Right forelimb (tissue), 1 donor: ENCODE data around the gene MTCL1.
"Not testable (repeated sequence)": the region's sequence is repeated elsewhere in the genome, so short reads cannot be mapped to it uniquely, and the experiment has no call there.

Experiments used
- DNase-seq: peaks from one replicate; pipeline ENCODE4 v3.0.0-alpha.2; 2018

MTCL1 gene

DNA sequence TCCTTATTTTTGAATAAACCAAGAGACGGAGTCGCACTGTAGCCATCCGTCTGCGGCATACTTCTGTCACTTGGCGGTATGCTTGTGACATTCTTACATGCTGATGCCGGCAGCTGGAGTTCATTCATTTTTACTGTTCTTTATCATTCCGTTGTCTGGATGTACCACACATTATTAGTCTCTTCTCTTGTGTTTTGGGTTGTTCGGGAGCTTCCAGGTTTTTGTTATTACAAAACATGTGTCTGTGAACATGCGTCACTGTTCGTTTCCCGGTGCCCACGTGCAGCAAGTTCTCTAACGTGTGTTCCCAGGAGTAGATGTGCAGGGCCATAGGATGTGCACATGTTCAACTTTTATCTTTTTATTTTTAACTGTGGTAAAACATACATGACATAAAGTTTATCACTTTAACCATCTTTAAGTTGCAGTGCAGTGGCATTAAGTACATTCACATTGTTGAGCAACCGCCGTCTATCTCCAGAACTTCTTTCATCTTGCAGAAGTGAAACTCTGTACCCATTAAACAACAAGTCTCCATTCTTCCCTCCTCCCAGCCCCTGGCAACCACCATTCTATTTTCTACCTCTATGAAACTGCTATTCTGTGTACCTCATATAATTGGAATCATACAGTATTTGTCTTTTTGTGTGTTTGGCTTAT, 40.1 kb downstream of the MTCL1 start:
- DNase-seq = no peak

DNA sequence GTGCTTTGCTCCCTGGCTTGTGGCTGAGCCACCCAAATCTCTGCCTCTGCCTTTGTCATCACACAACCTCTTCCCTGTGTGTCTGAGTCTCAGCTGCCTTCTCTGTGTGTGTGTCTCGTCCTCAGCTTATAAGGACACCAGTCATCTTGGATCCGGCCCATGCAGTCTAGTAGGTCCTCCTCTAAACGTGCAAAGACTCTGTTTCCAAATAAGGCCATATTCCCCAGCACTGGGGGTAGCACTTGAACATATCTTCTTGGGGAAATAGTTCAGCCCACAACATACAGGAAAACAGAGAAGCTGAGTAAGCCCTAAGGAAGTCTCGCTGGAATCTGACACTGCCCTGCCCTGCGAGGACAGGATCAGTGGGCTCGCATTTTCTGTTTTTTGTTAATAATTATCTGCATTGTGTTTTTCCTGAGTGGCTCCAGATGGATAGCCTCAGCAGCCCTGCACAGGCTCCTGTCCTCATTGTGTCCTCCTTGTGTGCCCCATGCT, 42.1 kb downstream of the MTCL1 start:
- DNase-seq = no peak

DNA sequence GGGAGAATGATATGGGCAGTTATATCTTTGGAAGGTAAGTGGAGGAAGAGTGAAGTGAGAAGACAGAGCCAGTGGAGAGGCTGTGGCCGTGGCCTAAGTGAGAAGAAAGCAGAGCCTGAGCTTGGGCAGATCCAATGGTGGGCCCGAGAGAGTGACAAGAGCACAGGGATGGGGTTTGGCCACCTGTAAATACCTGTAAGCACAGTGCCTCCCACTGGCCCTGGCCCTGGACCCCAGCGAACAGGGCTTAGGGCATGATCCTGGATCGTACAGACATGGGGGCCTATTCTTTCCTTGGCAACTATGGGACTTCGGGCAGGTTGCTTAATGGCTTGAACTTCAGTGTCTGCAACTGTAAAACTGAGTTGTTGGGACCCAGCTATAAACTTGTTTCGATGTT, 44.1 kb downstream of the MTCL1 start:
- no peak for DNase-seq

DNA sequence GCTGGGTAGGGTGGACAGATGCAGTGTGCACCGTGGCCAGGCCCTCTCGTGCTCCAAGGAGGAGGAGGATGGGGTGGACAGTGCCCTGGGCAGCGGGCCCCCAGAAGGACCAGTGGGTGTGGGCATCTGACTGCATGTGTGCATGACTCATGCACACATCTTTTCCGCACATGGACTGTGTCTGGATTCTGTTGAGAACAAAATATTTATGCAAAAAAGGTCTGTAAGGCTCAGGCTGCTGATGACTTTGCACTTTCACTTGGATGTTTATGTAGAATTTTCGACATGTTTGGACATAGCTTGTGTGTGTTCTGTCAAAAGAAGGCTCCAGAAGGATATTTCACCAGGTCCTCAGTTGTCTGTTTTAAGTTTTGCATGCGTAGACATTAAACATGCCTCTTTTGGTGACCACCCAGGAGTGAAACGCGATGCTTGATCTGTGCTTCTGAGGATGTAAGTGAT, 45.6 kb downstream of the MTCL1 start:
- DNase-seq = no peak

DNA sequence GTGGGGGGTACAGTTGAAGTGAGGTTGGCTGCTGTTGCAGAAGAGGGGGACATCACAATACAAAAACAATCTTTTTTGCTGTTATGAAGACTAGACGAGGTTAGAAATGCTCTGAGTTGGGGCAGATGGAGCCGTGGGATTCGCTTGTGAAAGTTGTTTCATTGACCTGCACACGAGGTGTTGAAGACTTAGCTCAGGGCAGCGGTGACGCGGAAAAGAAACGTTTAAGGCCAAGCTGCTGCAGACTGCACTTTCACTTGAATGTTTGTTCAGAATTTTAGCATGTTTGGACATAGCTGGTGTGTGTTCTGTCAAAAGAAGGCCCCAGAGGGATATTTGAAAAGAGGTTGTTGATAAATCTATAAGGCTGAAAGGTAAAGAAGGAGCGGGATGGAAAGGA, 46.3 kb downstream of the MTCL1 start:
- no peak for DNase-seq

DNA sequence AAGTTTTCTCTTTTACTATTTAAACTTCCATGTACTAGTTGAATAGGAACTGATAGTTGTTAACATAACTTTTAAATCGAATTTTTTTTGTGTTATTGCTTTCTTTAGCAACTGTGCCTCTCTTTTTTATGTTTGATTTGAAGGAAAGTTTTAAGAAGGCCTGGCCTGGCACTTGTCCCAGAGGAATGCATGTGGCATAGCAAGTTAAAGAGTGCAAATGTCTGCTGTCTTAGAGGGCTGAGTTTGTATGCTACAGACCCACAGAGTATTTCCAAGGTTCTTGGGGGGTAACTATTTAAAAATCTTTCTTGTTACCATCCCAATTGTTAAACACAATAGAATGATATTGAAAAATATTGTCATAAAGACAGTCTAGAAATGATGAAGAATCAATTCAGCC, 47.0 kb downstream of the MTCL1 start:
- no peak for DNase-seq

DNA sequence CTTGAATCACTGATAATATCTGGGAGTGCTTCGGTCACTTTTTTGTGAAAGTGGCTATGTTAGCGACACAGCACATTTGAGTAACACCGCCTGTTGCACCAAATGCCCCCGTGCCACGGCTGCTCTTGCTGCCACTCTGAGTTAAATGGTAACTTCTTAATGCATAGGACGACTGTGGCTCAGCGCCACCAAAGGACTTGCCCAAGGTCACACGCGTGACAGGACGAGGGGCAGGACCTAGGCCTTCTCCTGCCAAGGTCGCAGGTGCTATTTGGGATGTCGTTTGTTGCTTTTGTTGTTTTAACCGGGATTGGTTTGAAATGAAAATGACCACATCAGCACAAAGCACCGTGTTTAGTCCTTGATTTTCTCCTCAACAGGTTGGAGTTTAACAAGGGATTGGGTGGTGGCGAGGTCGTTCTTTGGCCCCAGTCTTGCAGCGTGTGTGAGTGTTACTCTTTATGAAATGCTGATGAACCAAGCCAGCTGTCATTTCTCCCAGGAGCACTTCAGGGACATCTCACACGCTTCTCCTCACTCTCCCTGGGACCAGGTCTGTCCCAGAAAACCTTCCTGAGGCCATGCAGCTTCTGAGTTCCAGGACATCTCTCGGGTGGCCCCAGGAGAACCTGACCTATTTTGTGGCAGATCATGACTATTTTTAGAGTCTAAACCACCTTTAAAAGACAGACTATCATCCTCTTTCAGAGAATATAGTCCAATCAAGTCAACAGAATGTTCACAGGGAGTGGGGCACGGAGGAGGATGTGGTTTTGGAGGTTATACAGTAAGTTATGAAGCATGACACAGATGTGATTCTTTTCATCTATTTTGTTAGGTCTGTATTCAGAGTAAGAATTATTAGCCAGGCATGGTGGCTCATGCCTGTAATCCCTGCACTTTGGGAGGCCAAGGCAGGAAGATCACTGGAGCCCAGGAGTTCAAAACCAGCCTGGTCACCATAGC, 49.9 kb downstream of the MTCL1 start:
- DNase-seq = no peak

DNA sequence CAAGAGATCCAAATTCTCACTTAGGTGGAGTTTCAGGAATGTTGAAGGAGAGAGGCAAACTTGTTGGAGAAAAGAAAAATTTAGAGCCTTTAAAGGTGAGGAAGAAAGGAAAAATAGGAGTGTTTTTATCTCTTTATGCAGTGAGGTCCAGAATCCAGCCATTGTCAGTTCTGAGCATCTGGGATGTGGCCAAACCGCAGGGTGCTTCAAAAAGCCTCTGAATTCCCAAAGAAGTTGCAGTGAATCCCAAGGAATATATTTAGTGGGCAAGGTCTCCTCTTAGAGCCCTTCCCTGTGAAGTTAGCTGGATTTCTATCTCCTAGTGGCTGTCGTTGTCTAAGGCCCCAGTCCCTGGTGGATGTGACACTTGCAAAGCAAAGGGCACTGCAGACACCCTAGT, 51.2 kb downstream of the MTCL1 start:
- DNase-seq = no peak

DNA sequence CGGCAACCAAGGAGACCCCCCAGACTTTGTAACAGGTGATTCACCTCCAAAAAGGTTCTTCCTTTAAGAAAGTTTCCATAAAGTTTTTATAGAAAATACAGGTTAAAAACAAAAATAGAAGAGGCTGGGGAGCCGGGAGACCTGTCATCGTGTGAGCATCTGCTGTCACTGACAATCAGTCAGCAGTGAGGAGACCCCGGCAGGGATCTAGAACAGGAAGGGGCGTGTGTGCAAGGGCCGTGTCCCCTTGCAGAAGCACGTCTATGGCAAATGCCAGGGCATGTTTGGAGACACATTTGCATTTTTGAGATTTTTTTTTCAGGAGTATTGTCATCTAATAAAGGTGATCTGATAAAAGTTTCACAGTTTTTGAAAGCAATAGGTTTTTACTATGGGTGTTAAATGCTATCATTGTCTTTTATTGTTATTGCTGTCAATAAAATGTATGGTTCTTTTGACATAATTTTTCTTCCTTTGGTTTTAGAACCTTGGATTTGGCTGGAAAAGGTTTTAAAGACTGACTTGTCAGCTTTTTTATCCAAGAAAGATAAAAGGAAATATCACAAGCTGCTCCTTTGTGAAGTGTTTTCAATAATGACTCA, 52.1 kb downstream of the MTCL1 start:
- DNase-seq = no peak

DNA sequence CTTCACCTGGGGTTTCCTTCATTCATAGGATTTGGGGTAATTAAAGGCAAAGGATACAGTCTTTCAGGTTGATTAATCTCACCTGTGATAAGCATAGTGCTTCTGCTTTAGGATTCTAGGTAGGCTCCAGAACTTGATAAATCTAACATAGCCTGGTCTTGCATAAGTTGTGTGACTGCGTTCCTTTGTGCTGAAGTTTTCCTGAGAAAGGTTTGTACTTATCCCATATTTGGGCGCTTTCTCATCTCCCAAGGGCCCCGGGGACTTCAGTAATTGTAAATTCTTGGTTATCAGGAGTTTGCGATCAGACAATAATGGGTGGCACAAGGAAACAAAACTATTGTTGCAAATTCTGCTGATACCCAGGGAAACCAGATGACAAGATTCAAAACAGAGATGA, 53.1 kb downstream of the MTCL1 start:
- no peak for DNase-seq

DNA sequence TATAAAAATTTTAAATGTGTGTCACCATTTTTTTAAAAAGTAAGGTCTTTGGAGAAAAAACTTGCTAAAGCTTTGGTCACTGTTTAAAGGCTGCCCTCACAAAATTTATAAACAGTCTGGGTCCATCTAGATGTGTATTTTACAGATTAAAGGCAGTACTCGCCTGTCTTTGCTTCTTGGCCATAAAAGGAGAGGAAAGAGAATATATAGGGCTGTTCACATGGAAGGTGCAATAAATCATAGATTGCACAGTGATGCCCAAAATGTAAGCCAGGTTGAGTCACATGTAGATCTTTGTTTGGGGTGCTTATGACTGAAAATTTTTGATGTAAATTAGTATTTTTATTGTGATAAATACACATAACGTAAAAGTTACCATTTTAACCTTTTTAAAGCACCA, 55.6 kb downstream of the MTCL1 start:
- DNase-seq = no peak

DNA sequence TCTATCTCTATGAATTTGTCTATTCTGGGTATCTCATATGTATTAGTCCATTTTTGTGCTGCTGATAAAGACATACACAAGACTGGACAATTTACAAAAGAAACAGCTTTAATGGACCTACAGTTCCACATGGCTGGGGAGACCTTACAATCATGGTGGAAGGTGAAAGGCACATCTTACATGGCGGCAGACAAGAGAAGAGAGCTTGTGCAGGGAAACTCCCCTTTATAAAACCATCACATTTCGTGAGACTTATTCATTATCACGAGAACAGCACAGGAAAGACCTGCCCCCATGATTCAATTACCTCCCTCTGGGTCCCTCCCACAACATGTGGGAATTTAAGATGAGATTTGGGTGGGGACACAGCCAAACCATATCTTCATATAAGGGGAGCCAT, 56.2 kb downstream of the MTCL1 start:
- DNase-seq = not testable (repeated sequence)

DNA sequence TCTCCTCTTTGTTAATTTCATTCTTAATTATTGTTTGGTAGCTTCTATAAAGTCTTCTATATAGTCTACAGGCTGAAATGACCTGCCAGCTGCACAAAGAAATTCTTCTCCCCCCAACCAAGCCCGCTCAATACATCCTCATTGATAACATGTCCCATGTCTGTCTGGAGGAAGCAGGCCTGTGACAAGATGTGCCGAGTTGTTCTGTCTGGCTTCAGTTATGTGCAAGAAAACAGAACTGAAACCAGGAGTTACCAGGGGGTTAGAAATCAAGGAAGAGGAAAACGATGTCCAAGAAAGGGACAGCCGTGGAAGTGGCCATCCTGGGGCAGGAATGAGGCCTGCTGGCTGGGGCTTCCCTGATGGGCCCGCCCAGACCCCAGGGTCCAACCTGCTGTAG, 57.6 kb downstream of the MTCL1 start:
- DNase-seq = no peak

DNA sequence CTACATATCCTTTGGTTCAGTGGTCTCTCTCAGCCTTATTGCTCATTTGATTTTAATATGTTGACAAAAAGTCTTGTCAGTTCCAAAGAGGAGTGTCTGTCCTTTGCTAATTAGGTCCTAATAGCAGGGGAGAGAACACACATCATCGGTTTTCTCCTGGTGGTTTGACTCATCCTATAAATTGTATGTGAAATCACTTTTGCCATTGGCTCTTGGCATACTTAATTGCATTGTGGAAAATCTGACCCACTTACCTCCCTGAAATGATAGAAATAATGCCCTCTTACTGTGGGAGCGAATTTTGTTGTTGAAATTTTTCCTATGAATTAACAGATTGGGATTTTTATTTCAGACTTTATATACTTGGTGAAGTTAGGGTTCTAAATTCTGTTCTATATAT, 58.3 kb downstream of the MTCL1 start:
- DNase-seq = no peak

DNA sequence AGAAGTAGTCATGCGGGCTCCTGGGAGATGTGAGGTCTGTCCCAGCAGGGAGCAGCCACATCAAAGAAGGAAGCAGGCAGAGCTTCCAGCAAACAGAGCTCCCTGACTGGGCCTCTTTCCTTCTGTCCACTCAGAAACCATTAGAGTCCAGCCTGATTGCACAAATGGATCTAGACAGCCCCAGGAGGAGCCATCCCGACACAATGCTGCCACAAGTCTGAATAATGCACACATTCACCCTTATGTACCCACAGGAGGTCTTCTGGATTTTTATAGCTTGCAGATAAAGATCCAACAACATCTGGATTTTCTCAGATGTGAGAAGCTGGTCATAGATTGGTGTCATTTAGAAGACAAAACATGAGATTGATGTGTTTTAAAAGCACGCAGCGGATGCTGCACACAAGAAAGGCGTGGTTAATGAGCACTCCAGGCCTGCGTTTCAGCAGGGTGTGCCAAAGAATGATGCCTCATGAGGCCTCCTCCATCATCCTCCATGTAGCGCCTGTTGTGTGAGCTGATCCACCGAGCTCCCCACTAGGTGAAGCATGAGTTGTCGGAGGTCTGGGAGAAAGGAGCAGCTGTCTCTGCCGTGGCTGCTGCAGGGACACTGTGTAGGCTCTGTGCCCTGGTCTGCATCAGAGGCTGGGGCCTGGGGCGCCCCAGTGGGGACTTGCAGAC, 60.6 kb downstream of the MTCL1 start:
- DNase-seq = peak; percentile 59

DNA sequence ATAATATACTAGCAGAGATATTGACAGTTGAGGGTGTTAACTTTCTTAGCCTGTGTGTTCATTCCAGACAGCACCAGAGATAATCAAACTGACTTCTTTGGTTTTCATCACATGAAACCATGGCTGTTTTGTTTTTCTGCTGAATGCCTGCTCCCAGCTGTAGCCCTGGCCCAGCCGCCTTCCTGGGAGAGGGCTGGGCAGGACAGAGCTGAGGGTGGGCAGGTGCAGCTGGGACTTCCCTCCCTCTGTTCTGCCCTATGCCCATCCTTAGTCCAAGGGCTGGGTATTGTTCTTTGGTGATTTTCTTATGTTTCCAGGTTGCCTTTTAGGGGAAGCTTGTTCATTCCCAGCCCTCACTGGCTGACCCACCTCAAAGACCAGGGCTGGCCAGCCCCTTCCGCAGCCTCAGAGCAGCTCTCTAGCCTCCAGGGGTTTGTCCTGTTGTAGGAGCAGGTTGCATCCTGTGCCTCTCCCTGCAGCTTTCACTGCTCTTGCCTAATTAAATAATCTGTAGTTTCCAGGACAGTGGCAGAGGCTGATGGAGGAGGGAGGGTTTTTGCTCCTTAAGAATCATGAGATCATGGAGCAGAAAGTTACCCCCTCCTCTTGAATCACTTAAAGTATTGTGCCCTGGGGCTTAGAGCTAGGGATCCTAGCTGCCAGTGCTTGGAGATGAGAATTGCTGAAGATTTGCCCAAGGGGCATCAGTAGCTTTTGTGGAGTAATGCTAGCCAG, 61.4 kb downstream of the MTCL1 start:
- DNase-seq = no peak

DNA sequence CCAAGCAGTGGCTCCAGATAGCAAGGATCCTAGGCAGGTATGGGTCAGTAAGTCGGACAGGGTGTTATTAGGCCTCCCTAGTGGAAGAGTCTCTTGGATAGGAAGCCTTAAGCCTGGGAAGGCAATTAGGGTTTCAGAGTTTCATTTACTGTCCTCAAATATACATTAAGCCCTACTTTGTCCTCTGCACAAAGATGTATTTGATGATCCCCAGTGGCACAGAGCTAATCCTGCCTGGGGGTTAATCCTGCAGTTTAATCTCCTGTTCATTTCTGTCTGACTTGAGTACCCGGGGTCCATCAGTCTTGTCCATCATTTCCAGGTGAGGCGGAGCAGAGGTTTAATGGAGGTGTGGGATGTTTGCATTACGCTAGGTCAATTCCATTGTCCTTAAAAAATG, 62.0 kb downstream of the MTCL1 start:
- DNase-seq = no peak

DNA sequence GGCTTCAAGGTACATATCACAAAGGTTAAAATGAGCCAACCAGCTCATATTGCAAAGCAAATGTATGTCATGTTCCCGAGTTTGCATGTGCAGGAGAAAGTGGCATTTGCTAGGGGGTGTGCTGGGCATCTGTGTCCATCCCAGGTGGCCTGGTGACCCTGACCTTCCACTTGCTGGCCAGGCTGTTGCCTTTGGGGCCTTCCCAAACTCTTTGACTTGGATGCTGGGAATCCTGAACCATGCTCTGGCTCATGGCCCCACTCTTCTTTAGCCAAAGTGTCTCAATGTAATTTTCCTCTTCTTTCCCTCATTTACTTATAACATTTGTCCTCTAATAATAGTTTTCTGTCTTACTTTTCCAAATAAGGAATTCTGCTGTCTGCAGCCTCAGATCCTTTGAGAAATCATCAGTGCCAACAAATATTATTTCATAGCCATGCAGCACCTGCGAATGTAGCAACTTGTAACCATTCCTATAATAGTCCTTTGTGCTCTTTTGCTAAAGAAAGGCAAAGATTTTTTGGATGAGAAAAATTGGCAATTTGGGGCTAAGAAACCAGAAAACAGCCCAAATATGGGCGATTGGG, 64.2 kb downstream of the MTCL1 start:
- peak; percentile 47 for DNase-seq

DNA sequence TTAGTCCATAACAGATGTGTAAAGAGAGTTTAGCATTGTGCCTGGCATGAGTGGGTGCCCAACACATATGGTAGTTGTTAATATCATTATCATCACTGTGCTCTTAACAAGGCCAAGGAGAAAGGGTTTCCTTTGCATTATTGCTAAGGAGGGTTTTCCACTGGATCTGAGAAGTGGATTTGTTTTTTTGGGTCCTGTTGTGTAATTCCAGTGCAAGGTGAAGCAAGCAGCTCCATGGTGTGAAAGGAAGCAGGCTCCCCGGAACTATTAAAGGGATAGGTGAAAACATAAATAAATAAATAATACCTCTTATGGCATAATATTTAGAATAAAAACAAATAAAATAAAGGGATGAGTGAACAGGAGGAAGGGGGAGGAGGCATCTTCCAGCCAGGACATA, 65.3 kb downstream of the MTCL1 start:
- no peak for DNase-seq

DNA sequence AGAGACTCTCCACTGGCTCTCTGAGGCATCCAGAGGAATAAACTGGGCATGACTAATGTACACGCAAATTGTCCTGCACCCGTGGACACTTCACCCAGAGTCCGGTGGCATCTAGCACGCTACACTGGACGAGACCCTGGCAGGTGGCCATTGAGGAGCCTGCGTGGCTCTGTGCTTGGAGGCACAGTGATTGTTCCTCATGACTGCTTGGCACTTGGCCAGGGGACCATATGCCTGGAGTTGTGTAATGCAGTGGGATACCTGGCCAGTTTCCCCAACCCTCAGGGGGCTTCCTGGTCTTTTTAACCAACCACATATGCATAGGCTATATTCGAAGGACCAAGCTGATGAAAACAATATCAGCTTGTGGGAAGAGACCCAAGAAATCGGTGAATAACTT, 66.6 kb downstream of the MTCL1 start:
- DNase-seq = no peak

DNA sequence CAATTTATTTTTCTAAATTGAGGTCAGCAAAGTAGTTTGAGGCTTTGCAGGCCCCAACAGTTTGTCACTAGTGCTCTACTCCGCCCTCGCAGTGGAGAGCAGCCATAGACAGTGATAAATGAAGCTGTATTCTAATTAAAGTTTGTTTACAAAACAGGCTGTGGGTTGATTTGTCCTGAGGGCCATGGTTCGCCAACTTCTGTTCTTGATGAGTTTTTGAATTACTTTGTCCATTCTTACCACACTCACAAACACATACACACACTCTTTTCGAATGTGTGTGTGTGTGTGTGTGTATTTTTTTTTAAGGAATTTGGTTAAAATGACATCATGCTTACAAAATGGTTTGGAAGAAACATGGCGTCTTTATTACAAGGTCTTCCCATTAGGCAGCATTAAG, 68.6 kb downstream of the MTCL1 start:
- DNase-seq = no peak
